PFSK-1 (cell line): ENCODE measurements around the gene ARCN1.

ENCODE experiments used
- FOXP2 ChIP-seq: optimal IDR thresholded peaks from 2 replicates; pipeline ENCODE3; 2011; ENCODE audit warnings: borderline replicate concordance, control low read depth, inconsistent platforms; ENCODE audit not compliant: insufficient read depth; ENCODE audit errors: extremely low read length, extremely low read depth
- POLR2AphosphoS5 ChIP-seq: IDR thresholded peaks from 2 replicates; pipeline ENCODE4 v1.6.1; 2012; ENCODE audit warnings: low read depth, mild to moderate bottlenecking, control low read depth, low read length, moderate library complexity
- REST ChIP-seq, 2 experiments: IDR thresholded peaks; 2 replicates each; pipeline versions ENCODE4 v1.6.1 to v1.8.0; 2011 to 2012; ENCODE audit warnings: low read depth in 2 of 2, low read length in 2 of 2, control low read depth in 1 of 2, inconsistent platforms in 1 of 2, mild to moderate bottlenecking in 1 of 2, moderate library complexity in 1 of 2; ENCODE audit not compliant: insufficient read depth in 1 of 2
- SIN3A ChIP-seq: IDR thresholded peaks from 2 replicates; pipeline ENCODE4 v1.6.1; 2012; ENCODE audit warnings: mild to moderate bottlenecking, low read length, moderate library complexity, borderline replicate concordance; ENCODE audit not compliant: insufficient read depth
- TAF1 ChIP-seq: IDR thresholded peaks from 2 replicates; pipeline ENCODE4 v1.6.1; 2012; ENCODE audit warnings: low read length, control low read depth, borderline replicate concordance; ENCODE audit not compliant: insufficient read depth

The ARCN1 gene

GRCh38 chr11:118537409-118537980, 34.7 kb upstream of the ARCN1 start:
- TF ChIP-seq SIN3A (no peak), REST (IDR thresholded peaks at IDR 0.05; ENCODE audit: insufficient read depth in 1 of 2, low read depth in 2 of 2, low read length in 2 of 2) (no peak), FOXP2 (no peak), TAF1 (no peak), POLR2AphosphoS5 (no peak)

- TF ChIP-seq REST (IDR thresholded peaks at IDR 0.05; ENCODE audit: insufficient read depth in 1 of 2, low read depth in 2 of 2, low read length in 2 of 2) (no peak), POLR2AphosphoS5 (no peak), SIN3A (no peak), FOXP2 (no peak), TAF1 (no peak)
These were observed 28.1 kb upstream of the ARCN1 start for GRCh38 chr11:118544010-118544646.

- TF ChIP-seq SIN3A (no peak), FOXP2 (no peak)
These were observed 27.6 kb upstream of the ARCN1 start for GRCh38 chr11:118544647-118545010.

- TF ChIP-seq FOXP2: no peak
- no peak for TF ChIP-seq SIN3A
- TF ChIP-seq TAF1: no peak
- TF ChIP-seq POLR2AphosphoS5: no peak
- TF ChIP-seq REST (IDR thresholded peaks at IDR 0.05; ENCODE audit: insufficient read depth in 1 of 2, low read depth in 2 of 2, low read length in 2 of 2): no peak
These were observed 26.7 kb upstream of the ARCN1 start for GRCh38 chr11:118545533-118545932.

- TF ChIP-seq SIN3A (no peak), POLR2AphosphoS5 (no peak), TAF1 (no peak), REST (IDR thresholded peaks at IDR 0.05; ENCODE audit: insufficient read depth in 1 of 2, low read depth in 2 of 2, low read length in 2 of 2) (no peak), FOXP2 (no peak)
These were observed 25.1 kb upstream of the ARCN1 start for GRCh38 chr11:118547132-118547531.
